Nasal cavity respiratory epithelium epithelial cell of viscerocranial mucosa (primary cell): ENCODE results near the gene PLA2G4E. TPM values are rescaled to one million over a fixed set of nuclear protein-coding genes. Genes with fewer than 3 reads are reported as not detected.

Source experiments
- total RNA-seq: library from RNA; depleted of rRNA; stranded (reverse); fragments of >200 nt; gene quantifications from 2 replicates; pipeline ENCODE4 v1.2.3, GENCODE V29; 2014

The PLA2G4E gene, protein sequence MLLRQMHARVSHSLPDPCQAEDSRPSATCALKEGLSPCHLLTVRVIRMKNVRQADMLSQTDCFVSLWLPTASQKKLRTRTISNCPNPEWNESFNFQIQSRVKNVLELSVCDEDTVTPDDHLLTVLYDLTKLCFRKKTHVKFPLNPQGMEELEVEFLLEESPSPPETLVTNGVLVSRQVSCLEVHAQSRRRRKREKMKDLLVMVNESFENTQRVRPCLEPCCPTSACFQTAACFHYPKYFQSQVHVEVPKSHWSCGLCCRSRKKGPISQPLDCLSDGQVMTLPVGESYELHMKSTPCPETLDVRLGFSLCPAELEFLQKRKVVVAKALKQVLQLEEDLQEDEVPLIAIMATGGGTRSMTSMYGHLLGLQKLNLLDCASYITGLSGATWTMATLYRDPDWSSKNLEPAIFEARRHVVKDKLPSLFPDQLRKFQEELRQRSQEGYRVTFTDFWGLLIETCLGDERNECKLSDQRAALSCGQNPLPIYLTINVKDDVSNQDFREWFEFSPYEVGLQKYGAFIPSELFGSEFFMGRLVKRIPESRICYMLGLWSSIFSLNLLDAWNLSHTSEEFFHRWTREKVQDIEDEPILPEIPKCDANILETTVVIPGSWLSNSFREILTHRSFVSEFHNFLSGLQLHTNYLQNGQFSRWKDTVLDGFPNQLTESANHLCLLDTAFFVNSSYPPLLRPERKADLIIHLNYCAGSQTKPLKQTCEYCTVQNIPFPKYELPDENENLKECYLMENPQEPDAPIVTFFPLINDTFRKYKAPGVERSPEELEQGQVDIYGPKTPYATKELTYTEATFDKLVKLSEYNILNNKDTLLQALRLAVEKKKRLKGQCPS
- 0.14 and 2.4 TPM in 2 replicates for total RNA-seq

GRCh38 chr15:42020713-42021273 lies at the start of gene PLA2G4E:
Gene PLA2G4E, minus strand, starts transcription at chr15:42021042. Its CDS starts 12 bp downstream, at chr15:42021030.

DNA sequence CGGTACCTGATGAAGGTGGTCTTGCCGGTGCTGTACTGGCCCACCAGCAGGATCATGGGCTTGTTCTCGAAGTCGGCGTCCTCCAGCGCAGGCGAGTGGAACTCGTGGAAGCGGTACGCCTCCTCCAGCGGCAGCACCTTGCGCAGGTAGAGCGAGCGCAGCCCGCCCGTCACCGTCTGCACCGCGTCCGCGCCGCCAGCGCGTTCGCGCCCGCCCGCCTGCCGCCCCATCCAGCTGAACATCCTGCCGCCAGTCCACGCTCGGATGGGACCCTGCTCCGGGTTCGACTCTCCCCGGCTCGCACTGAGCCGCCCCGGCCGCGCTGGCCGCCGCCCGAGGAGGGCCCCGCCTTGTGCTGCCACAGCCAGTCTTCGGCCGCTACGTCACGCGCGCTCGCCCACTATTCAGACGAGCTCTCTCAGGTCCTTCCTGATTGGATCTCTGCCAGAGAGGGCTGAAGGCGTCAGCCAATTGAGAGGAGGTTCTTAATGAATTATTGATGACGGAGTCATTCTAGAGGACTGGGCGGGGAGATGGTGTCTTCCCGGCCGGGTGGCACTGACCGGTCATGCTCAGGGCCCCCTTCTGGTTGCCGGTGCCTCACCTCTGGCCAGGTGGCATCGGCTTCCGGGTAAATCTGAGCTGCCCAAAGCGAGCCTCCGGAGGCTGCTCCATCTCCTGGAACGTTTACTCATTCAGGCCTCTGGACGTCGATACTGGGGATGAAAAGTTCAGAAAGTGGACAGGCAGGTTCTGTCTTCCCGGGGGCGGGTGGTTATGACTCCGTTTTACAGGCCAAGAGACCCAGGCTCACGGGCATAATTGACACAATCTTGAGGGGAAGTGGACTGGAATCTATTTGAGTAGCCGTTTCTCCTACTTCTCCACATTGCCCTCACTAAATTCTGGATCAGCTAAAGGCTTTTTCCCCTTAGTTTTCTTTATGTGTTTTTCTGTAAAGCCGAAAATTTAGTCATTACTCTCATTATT lies 48.3 kb downstream of the PLA2G4E start, which contains the start of gene EHD4:
Gene EHD4 (minus strand): TSS at position 305 of the 990 bp plus-strand sequence. CDS start 63 bp downstream, at position 242.

Other genes starting within 250 kb of the PLA2G4E start
- 26.0 and 46.6 TPM in 2 replicates for gene MAPKBP1, start 246.6 kb downstream of the PLA2G4E start, total RNA-seq
- gene JMJD7, start 192.9 kb downstream of the PLA2G4E start, total RNA-seq, result 17.8 and 18.1 TPM in 2 replicates
- 6.6 and 17.1 TPM in 2 replicates for gene PLA2G4B, start 182.2 kb downstream of the PLA2G4E start, total RNA-seq
- gene SPTBN5, start 127.0 kb downstream of the PLA2G4E start, total RNA-seq, result 0.34 and 1.2 TPM in 2 replicates
- 28.4 and 41.3 TPM in 2 replicates for gene EHD4, start 48.5 kb downstream of the PLA2G4E start, total RNA-seq
- 0.07 and 0.34 TPM in 2 replicates for gene PLA2G4D, start 73.5 kb upstream of the PLA2G4E start, total RNA-seq
- gene PLA2G4F, start 135.6 kb upstream of the PLA2G4E start, total RNA-seq, result 6.5 and 9.6 TPM in 2 replicates
- 27.7 and 55.6 TPM in 2 replicates for gene VPS39, start 187.3 kb upstream of the PLA2G4E start, total RNA-seq